HepG2 (cell line): ENCODE data around the gene ACSL3. TPM values are rescaled to one million over a fixed set of nuclear protein-coding genes. Genes with fewer than 3 reads are reported as not detected.

Source experiments
- ATAC-seq: fragments of 200-7000 bp; cut with Tn5 transposase; 3 replicates; pipeline ENCODE4 v1.9.1; 2020; ENCODE audit warnings: mild to moderate bottlenecking, moderate library complexity
- BruUV-seq: library from RNA; stranded (reverse); fragments of 400-500 nt; replicated peaks from 2 replicates; lab custom pipeline; 2021; lab: Mats Ljungman, UMichigan
- CTCF ChIA-PET: fragments of 300-600 bp; formaldehyde crosslinking; extraction: SDS; loops from one replicate; lab custom pipeline; 2021; ENCODE audit warnings: low total read pairs, inconsistent platforms, low intra/inter-chr PET ratio; lab: Yijun Ruan, JAX
- POLR2A ChIA-PET: fragments of 350-600 bp; sonication (Branson Sonifier 250); formaldehyde crosslinking; loops from one replicate; lab custom pipeline; 2020; ENCODE audit warnings: antibody characterized with exemption, inconsistent platforms; lab: Yijun Ruan, JAX
- DNase-seq: peaks from one replicate; pipeline ENCODE4 v3.0.0-alpha.2; 2015; ENCODE audit warnings: low spot score
- FAIRE-seq: peaks from 3 replicates; lab custom pipeline; 2011; peaks lifted over from hg19 to GRCh38; lab: Jason Lieb, UNC
- H2AFZ ChIP-seq: one replicate; pipeline ENCODE4 v1.6.1; 2011; ENCODE audit warnings: low read length, inconsistent platforms
- H3K27ac ChIP-seq: fragments of 300-600 bp; 3 replicates; pipeline ENCODE4 v1.8.0; 2011; ENCODE audit warnings: mixed run types, mild to moderate bottlenecking, mixed read lengths, low read length, inconsistent platforms; ENCODE audit not compliant: insufficient read depth; ENCODE audit errors: extremely low read length
- H3K27me3 ChIP-seq, 2 experiments: fragments of 200-600 bp in 1 of 2; 2 replicates in 1 of 2; 3 replicates in 1 of 2; pipeline versions ENCODE4 v1.6.0 to v1.8.0; 2011; ENCODE audit warnings: low read length in 2 of 2, mild to moderate bottlenecking in 2 of 2, moderate library complexity in 2 of 2, inconsistent platforms in 1 of 2; ENCODE audit not compliant: insufficient read depth in 2 of 2, control insufficient read depth in 1 of 2
- H3K36me3 ChIP-seq, 2 experiments: fragments of 200-600 bp in 1 of 2; replicated peaks in 1 of 2; 2 replicates in 1 of 2; 3 replicates in 1 of 2; pipeline versions ENCODE4 v1.5.1 to v1.8.0; 2011; ENCODE audit warnings: low read length in 2 of 2, inconsistent platforms in 1 of 2; ENCODE audit not compliant: insufficient read depth in 2 of 2, control insufficient read depth in 1 of 2
- H3K4me1 ChIP-seq: 2 replicates; pipeline ENCODE4 v1.5.1; 2012; ENCODE audit warnings: low read length, inconsistent platforms; ENCODE audit not compliant: insufficient read depth
- H3K4me2 ChIP-seq: 2 replicates; pipeline ENCODE4 v1.6.0; 2011; ENCODE audit warnings: low read depth, low read length, inconsistent platforms
- H3K4me3 ChIP-seq, 3 experiments: fragments of 200-600 bp in 1 of 3; sonication (generic), shearing (Covaris generic) in 1 of 3; replicated peaks in 1 of 3; 2 replicates each; pipeline ENCODE4 v1.5.1; 2011 to 2016; ENCODE audit warnings: low read length in 3 of 3, inconsistent platforms in 2 of 3, low read depth in 2 of 3, mild to moderate bottlenecking in 2 of 3, control low read depth in 1 of 3, mixed read lengths in 1 of 3; ENCODE audit not compliant: insufficient read depth in 1 of 3
- H3K79me2 ChIP-seq: one replicate; pipeline ENCODE4 v1.6.1; 2011; ENCODE audit warnings: low read length, inconsistent platforms; ENCODE audit not compliant: insufficient read depth
- H3K9ac ChIP-seq: 2 replicates; pipeline ENCODE4 v1.6.0; 2011; ENCODE audit warnings: mild to moderate bottlenecking, low read depth, low read length, inconsistent platforms; ENCODE audit not compliant: insufficient read depth
- H3K9me3 ChIP-seq: 2 replicates; pipeline ENCODE4 v1.5.1; 2012; ENCODE audit warnings: mild to moderate bottlenecking, low read length
- H4K20me1 ChIP-seq: 2 replicates; pipeline ENCODE4 v1.6.0; 2011; ENCODE audit warnings: inconsistent platforms, mild to moderate bottlenecking, low read length, moderate library complexity; ENCODE audit not compliant: insufficient read depth
- CEBPB ChIP-seq: IDR thresholded peaks from 2 replicates; pipeline ENCODE4 v1.6.1; 2011; ENCODE audit warnings: low read depth, low read length, improper control_type of control experiment, borderline replicate concordance
- CEBPG ChIP-seq: IDR thresholded peaks from 2 replicates; pipeline ENCODE4 v1.6.1; 2016
- MAFF ChIP-seq: IDR thresholded peaks from 2 replicates; pipeline ENCODE4 v1.6.1; 2011; ENCODE audit warnings: low read depth, low read length, improper control_type of control experiment
- MAFK ChIP-seq, 2 experiments: IDR thresholded peaks in 1 of 2; conservative IDR thresholded peaks in 1 of 2; 2 replicates each; pipeline ENCODE4 v1.6.1; 2011; ENCODE audit warnings: improper control_type of control experiment in 2 of 2, low read length in 2 of 2
- SMYD3 ChIP-seq: sonication (generic); formaldehyde crosslinking; IDR thresholded peaks from 2 replicates; pipeline ENCODE4 v1.8.1; 2023; ENCODE audit warnings: mild to moderate bottlenecking, missing genetic modification reagents
- TSC22D2 ChIP-seq: sonication (generic); formaldehyde crosslinking; IDR thresholded peaks from 2 replicates; pipeline ENCODE4 v1.5.1; 2020; ENCODE audit warnings: missing genetic modification reagents, mild to moderate bottlenecking, borderline replicate concordance
- ZBTB20 ChIP-seq: sonication (generic); formaldehyde crosslinking; IDR thresholded peaks from 2 replicates; pipeline ENCODE4 v1.8.1; 2023; ENCODE audit warnings: missing genetic modification reagents, low read depth, mild to moderate bottlenecking, borderline replicate concordance
- ZFP37 ChIP-seq: sonication (generic); formaldehyde crosslinking; IDR thresholded peaks from 2 replicates; pipeline ENCODE4 v1.4.0; 2020; ENCODE audit warnings: missing genetic modification reagents, borderline replicate concordance
- ZNF296 ChIP-seq: sonication (generic); formaldehyde crosslinking; conservative IDR thresholded peaks from 2 replicates; pipeline ENCODE4 v1.5.0; 2020; ENCODE audit warnings: mild to moderate bottlenecking, missing genetic modification reagents
- ZNF775 ChIP-seq: sonication (generic); formaldehyde crosslinking; IDR thresholded peaks from 2 replicates; pipeline ENCODE4 v1.4.0; 2020; ENCODE audit warnings: missing genetic modification reagents, mild to moderate bottlenecking, moderate library complexity, borderline replicate concordance
- ZSCAN21 ChIP-seq: sonication (generic); formaldehyde crosslinking; IDR thresholded peaks from 2 replicates; pipeline ENCODE4 v1.8.0; 2022; ENCODE audit warnings: mild to moderate bottlenecking, missing genetic modification reagents, moderate library complexity, borderline replicate concordance
- WGBS: methylation state at CpG from one replicate; pipeline ENCODE4 v1.1.6; 2017; ENCODE audit warnings: low lambda C conversion rate; 5-methylcytosine and 5-hydroxymethylcytosine counted together
- in situ Hi-C: cut with HindIII; loops from 2 replicates; pipeline ENCODE4 v1.10.0; 2017; ENCODE audit warnings: low pct_unique_long_range_greater_than_20kb; ENCODE audit not compliant: extremely low pct_ligation_motif_present
- intact Hi-C: fragments of 100-400 bp; cut with micrococcal nuclease; formaldehyde crosslinking; loops from one replicate; pipeline ENCODE4 v1.10.0; 2022; ENCODE audit not compliant: unreplicated experiment
- polyA plus RNA-seq, 8 experiments: library from polyadenylated mRNA; depleted of rRNA in 3 of 8; stranded (reverse) in 7 of 8; unstranded in 1 of 8; fragments of >200 nt; fragmentation: Illumina TruSeq in 4 of 8; extraction: Trizol in 4 of 8; gene quantifications; 2 replicates each; pipeline versions ENCODE4 v1.2.1 to v1.2.3, GENCODE V29; 2011 to 2016; ENCODE audit warnings: low read depth in 4 of 8, missing spikeins in 1 of 8, mixed read lengths in 1 of 8; ENCODE audit not compliant: insufficient read depth in 1 of 8
- total RNA-seq, 5 experiments: library from RNA; depleted of rRNA; stranded (reverse); fragments of >200 nt; fragmentation: Illumina TruSeq; extraction: Trizol; gene quantifications; 2 replicates each; pipeline ENCODE4 v1.2.3, GENCODE V29; 2016; ENCODE audit warnings: low read depth in 1 of 5
- TF ChIP-seq, protein P1 (sequence below): sonication (generic); formaldehyde crosslinking; IDR thresholded peaks from 2 replicates; pipeline ENCODE4 v1.5.1; 2020; ENCODE audit warnings: mild to moderate bottlenecking, missing genetic modification reagents
- TF ChIP-seq, protein P2 (sequence below): sonication (generic); formaldehyde crosslinking; IDR thresholded peaks from 2 replicates; pipeline ENCODE4 v1.4.0; 2020; ENCODE audit warnings: missing genetic modification reagents

Gene ACSL3
- total and polyA plus RNA-seq, 2 of the 13 experiments (the other 11 are each of a cell fraction or from before 2014, with no cell fraction given): 305 to 365 TPM

DNA sequence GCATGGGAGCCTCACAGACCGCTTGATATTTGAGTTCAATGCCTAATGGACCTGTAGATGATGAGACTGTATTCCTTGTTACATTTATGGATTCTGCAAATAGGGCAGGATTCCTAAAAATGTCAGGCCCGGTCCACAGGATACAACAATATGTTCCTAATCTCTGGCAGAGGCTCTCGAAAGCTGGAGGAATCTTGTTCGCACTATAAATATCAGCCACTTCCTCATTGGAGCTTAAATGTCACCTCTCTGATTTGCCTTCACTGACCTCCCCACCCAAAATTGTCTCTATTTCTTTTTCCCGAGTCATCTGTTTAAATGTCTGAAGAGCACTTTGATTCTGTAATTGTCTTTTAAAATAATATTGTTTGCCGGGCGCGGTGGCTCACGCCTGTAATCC lies 12.0 kb upstream of the ACSL3 start:
- in situ Hi-C loops: no loop called here
- no peak overlapping the region for H3K4me3 ChIP-seq
- CTCF ChIA-PET: no interaction called here
- no peaks in the 10 kb centered on the region for H3K9me3 ChIP-seq
- DNase-seq (no peak), FAIRE-seq (no peak)
- H3K4me1 ChIP-seq: peaks cover 14% of the 10 kb centered on the region
- no peaks in the 10 kb centered on the region for H4K20me1 ChIP-seq
- H3K36me3 ChIP-seq: no peaks in the 10 kb centered on the region
- H2AFZ ChIP-seq: no peak overlapping the region
- WGBS: 84% methylated on average over 9 of the region's 9 CpGs
- H3K9ac ChIP-seq: no peak overlapping the region
- H3K27me3 ChIP-seq: no peaks in the 10 kb centered on the region
- no peak overlapping the region for H3K4me2 ChIP-seq
- intact Hi-C loops: no loop called here
- TF ChIP-seq MAFF (peak; percentile 20; the same call in 1 of the 2 replicates), MAFK (conservative IDR thresholded peaks at IDR 0.05 in 1 of 2, IDR thresholded peaks at IDR 0.05 in 1 of 2; ENCODE audit: low read length in 2 of 2) (peak in 1 of 2 experiments; percentile 33; a peak in 2 of 4 replicates), ZSCAN21 (no peak)
- TF ChIP-seq, all 625 proteins: peak for 2
- POLR2A ChIA-PET: no interaction called here
- Histone ChIP-seq H3K27ac (no peak overlapping the region), H3K79me2 (no peaks in the 10 kb centered on the region)
- ATAC-seq: no peak
- no TSS peak for BruUV-seq

DNA sequence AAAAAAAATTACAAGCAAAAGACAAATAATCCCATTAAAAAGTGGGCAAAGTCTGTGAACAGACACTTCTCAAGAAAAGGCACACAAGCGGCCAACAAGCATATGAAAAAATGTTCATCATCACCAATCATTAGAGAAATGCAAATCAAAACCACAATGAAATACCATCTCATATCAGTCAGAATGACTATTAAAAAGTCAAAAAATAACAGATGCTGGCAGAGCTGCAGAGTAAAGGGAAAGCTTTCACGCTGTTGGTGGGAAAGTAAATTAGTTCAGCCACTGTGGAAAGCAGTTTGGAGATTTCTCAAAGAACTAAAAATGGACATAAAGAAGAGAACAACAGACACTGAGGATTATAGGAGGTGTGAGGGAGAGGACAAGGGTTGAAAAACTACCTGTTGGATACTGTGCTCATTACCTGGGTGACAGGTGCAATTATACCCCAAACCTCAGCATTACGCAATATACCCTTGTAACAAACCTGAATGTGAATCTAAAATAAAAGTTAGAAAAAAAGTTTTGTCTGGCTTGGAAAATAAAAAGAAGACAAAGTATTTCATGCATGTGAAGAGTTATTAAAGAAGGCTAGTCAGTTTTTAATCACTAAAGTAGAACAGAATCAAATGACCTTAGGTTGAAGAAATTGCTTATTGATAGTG lies 8.7 kb upstream of the ACSL3 start:
- Histone ChIP-seq H3K27ac (no peak overlapping the region), H3K27me3 (no peaks in the 10 kb centered on the region), H3K4me1 (peaks cover 6% of the 10 kb centered on the region; the same call in 1 of the 2 replicates), H3K79me2 (no peaks in the 10 kb centered on the region), H3K9me3 (no peaks in the 10 kb centered on the region), H3K4me3 (no peak overlapping the region), H2AFZ (no peak overlapping the region), H3K36me3 (no peaks in the 10 kb centered on the region), H3K9ac (no peak overlapping the region), H4K20me1 (no peaks in the 10 kb centered on the region), H3K4me2 (no peak overlapping the region)
- FAIRE-seq: no peak
- POLR2A ChIA-PET: no interaction called here
- WGBS: 78% methylated on average over 3 of the region's 3 CpGs
- no peak for ATAC-seq
- DNase-seq: no peak
- intact Hi-C loops: no loop called here
- no TSS peak for BruUV-seq
- CTCF ChIA-PET: interaction anchor here (1.4 kb wide), 1 partner anchor 162 kb away, joined by 3 read pairs; no protein-coding TSS in a partner anchor
- in situ Hi-C loops: no loop called here
- TF ChIP-seq, protein P1, sequence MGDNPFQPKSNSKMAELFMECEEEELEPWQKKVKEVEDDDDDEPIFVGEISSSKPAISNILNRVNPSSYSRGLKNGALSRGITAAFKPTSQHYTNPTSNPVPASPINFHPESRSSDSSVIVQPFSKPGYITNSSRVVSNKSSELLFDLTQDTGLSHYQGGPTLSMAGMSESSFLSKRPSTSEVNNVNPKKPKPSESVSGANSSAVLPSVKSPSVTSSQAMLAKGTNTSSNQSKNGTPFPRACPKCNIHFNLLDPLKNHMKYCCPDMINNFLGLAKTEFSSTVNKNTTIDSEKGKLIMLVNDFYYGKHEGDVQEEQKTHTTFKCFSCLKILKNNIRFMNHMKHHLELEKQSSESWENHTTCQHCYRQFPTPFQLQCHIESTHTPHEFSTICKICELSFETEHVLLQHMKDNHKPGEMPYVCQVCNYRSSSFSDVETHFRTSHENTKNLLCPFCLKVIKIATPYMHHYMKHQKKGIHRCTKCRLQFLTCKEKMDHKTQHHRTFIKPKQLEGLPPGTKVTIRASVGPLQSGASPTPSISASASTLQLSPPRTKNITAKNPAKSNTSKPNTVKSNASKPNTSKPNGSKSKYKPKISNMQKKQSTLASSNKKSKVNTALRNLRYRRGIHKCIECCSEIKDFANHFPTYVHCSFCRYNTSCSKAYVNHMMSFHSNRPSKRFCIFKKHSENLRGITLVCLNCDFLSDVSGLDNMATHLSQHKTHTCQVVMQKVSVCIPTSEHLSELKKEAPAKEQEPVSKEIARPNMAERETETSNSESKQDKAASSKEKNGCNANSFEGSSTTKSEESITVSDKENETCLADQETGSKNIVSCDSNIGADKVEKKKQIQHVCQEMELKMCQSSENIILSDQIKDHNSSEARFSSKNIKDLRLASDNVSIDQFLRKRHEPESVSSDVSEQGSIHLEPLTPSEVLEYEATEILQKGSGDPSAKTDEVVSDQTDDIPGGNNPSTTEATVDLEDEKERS: no peak
- TF ChIP-seq ZBTB20 (CRISPR knock-in tag): no peak
- no peak for TF ChIP-seq SMYD3
- no peak for TF ChIP-seq ZNF775
- TF ChIP-seq ZFP37: no peak
- no peak for TF ChIP-seq ZNF296
- peak; percentile 90 for TF ChIP-seq CEBPB
- TF ChIP-seq, protein P2, sequence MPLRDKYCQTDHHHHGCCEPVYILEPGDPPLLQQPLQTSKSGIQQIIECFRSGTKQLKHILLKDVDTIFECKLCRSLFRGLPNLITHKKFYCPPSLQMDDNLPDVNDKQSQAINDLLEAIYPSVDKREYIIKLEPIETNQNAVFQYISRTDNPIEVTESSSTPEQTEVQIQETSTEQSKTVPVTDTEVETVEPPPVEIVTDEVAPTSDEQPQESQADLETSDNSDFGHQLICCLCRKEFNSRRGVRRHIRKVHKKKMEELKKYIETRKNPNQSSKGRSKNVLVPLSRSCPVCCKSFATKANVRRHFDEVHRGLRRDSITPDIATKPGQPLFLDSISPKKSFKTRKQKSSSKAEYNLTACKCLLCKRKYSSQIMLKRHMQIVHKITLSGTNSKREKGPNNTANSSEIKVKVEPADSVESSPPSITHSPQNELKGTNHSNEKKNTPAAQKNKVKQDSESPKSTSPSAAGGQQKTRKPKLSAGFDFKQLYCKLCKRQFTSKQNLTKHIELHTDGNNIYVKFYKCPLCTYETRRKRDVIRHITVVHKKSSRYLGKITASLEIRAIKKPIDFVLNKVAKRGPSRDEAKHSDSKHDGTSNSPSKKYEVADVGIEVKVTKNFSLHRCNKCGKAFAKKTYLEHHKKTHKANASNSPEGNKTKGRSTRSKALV (CRISPR knock-in tag): no peak
- TF ChIP-seq CEBPG (CRISPR knock-in tag): peak; percentile 56
- no peak for TF ChIP-seq TSC22D2 (CRISPR knock-in tag)
